Brain microvascular endothelial cell (primary cell): Measurements from ENCODE around the gene TTC31.

Experiments
- DNase-seq: peaks from one replicate; pipeline ENCODE4 v3.0.0-alpha.2; 2020
- H3K27ac ChIP-seq: fragments of 250-450 bp; sonication (Bioruptor Pico); 2 replicates; pipeline ENCODE4 v1.5.1; 2020; ENCODE audit warnings: mild to moderate bottlenecking, moderate library complexity
- H3K27me3 ChIP-seq: fragments of 250-450 bp; sonication (Bioruptor Pico); replicated peaks from 2 replicates; pipeline ENCODE4 v1.5.1; 2020; ENCODE audit warnings: mild to moderate bottlenecking
- H3K36me3 ChIP-seq: fragments of 250-450 bp; sonication (Bioruptor Pico); replicated peaks from 2 replicates; pipeline ENCODE4 v1.5.1; 2020; ENCODE audit warnings: mild to moderate bottlenecking
- H3K4me3 ChIP-seq: 2 replicates; pipeline ENCODE4 v1.5.1; 2011; ENCODE audit warnings: low read depth, mild to moderate bottlenecking, control low read depth, low read length, moderate library complexity
- in situ Hi-C: cut with HindIII; loops from 2 replicates; pipeline ENCODE4 v1.10.0; 2017; ENCODE audit warnings: low sequenced_read_pairs, low pct_ligation_motif_present
- TF ChIP-seq, protein P1 (sequence below): IDR thresholded peaks from 2 replicates; pipeline ENCODE4 v1.5.1; 2011; ENCODE audit warnings: low read depth, mild to moderate bottlenecking, moderate library complexity, low read length, control low read depth, inconsistent platforms; ENCODE audit errors: missing control alignments

TTC31 gene

DNA sequence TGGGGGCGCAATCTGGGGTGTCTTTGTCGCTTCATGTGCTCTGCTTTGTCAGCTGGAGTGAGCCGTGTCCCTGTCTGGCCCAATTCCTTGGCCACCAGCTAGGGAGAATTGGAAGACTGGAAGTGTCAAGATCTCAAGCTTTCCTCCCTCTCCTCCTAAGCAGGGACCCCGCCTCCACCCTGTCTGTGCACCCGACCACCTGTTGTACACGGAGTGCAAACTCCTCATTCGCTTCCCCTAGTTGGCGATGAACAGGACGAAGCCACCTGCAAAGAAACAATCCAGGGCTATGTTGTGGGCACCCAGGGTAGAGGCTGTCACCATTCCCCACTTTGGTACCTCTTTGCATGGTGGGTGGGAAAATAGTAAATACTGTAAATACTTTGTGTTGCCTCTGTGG is 44.9 kb downstream of the TTC31 start:
- Histone ChIP-seq H3K27me3 (no peaks in the 10 kb centered on the region), H3K36me3 (peaks cover 21% of the 10 kb centered on the region), H3K27ac (no peak overlapping the region), H3K4me3 (no peak overlapping the region)
- in situ Hi-C loops = no loop called here
- DNase-seq = no peak
- TF ChIP-seq, protein P1, sequence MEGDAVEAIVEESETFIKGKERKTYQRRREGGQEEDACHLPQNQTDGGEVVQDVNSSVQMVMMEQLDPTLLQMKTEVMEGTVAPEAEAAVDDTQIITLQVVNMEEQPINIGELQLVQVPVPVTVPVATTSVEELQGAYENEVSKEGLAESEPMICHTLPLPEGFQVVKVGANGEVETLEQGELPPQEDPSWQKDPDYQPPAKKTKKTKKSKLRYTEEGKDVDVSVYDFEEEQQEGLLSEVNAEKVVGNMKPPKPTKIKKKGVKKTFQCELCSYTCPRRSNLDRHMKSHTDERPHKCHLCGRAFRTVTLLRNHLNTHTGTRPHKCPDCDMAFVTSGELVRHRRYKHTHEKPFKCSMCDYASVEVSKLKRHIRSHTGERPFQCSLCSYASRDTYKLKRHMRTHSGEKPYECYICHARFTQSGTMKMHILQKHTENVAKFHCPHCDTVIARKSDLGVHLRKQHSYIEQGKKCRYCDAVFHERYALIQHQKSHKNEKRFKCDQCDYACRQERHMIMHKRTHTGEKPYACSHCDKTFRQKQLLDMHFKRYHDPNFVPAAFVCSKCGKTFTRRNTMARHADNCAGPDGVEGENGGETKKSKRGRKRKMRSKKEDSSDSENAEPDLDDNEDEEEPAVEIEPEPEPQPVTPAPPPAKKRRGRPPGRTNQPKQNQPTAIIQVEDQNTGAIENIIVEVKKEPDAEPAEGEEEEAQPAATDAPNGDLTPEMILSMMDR = no peak

DNA sequence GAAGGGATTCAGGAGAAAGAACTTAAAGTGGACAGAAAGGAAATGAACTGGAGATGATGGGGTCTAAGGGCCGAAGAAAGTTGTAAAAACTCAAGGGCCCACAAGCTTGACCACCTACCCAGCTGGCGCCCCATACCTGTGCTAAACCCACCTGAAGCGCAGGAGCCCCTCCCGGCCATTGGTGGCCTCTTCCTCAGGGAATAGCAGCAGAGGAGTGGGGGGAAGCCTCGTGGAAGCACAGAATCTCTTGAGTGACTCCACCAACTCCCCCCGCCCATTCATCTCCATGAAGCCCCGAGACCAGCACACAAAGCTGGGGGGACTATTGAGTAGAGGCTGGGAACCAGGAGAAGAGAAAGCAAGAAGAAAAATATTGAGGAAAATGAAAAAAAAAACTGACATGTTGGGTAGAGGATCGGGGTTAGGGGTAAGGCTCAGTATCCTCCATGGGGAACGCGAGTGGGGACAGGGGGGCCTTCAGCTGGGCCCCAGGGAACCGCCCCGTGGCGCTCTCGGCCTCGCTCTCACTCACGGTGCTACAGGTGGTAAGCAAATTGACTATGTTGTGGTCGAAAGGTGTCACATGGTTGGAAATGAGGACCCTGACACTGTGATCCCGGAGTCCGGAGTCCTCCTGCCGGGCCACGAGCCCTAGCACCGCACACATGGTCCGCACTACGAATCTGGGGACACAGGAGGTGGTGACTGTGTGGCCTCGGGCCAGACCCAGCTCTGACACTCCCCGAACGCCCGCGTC is 45.9 kb downstream of the TTC31 start:
- peak overlapping the region; percentile 76 for H3K27ac ChIP-seq
- in situ Hi-C loops = no loop called here
- peaks cover 21% of the 10 kb centered on the region for H3K36me3 ChIP-seq
- no peaks in the 10 kb centered on the region for H3K27me3 ChIP-seq
- peak overlapping the region; percentile 99 for H3K4me3 ChIP-seq
- no peak for DNase-seq
- TF ChIP-seq, protein P1 = no peak

DNA sequence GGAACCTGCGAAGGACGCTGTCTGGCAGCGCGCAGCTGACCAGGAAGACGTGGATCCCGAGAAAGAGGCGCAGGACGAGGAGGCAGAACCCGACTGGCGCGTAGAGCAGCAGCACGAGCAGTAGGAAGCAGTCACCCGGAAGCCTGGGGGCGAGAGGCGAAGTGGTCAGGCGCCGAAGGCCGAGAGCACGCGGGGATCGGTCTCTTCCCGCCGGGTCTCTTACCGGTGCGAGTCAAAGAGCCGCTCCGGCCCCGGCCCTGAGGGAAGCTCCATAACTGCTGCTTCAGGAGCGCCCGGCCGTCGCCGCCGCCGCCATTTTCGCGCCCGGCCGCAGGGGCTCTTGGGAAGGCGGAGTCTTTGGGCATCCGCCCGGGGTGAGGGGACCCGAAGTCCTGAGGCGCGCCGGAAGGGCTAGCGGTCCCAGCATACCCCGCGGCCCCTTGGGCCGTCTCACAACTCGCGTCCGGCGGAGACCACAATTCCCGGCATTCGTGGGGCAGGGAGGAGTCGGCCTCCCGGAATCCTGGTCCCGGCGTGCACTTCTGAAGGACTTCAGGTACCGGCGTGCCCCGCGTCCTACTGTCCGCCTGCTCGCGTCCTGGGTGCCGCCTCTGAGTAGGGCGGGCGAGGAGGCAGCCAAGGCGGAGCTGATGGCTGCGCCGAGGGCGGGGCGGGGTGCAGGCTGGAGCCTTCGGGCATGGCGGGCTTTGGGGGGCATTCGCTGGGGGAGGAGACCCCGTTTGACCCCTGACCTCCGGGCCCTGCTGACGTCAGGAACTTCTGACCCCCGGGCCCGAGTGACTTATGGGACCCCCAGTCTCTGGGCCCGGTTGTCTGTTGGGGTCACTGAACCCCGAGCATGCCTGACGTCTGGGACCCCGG is 46.7 kb downstream of the TTC31 start, which contains the start of the genes AUP1 and HTRA2:
TSS of gene AUP1 (minus strand) at position 350 of the 882 bp plus-strand sequence. CDS start at position 273, 77 bp downstream.
TSS of gene HTRA2 (plus strand) at position 577 of the 882 bp plus-strand sequence. CDS start at position 651, 74 bp downstream.
- Histone ChIP-seq H3K4me3 (peak within 1 kb of the TSS; percentile 99), H3K27ac (peak within 1 kb of the TSS; percentile 76), H3K36me3 (peaks cover 21% of the 10 kb centered on the region), H3K27me3 (no peaks in the 10 kb centered on the region)
- TF ChIP-seq, protein P1 = no peak
- in situ Hi-C loops = no loop called here
- DNase-seq = peak; percentile 99

DNA sequence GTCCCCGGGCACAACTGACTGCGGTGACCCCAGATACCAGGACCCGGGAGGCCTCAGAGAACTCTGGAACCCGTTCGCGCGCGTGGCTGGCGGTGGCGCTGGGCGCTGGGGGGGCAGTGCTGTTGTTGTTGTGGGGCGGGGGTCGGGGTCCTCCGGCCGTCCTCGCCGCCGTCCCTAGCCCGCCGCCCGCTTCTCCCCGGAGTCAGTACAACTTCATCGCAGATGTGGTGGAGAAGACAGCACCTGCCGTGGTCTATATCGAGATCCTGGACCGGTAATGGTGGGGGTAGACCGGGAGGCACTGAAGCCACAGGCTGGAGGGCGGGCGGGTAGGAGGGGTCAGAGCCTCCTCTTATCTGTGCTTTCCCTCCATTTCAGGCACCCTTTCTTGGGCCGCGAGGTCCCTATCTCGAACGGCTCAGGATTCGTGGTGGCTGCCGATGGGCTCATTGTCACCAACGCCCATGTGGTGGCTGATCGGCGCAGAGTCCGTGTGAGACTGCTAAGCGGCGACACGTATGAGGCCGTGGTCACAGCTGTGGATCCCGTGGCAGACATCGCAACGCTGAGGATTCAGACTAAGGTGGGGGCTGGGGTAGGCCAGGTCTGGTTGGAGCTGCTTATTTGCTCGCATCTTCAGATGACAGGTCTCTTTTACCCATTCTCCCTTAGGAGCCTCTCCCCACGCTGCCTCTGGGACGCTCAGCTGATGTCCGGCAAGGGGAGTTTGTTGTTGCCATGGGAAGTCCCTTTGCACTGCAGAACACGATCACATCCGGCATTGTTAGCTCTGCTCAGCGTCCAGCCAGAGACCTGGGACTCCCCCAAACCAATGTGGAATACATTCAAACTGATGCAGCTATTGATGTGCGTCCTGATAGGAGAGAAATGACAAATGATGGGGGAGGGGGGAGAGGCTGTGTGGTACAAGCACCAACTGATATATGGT is 47.6 kb downstream of the TTC31 start:
- DNase-seq = no peak
- TF ChIP-seq, protein P1 = no peak
- Histone ChIP-seq H3K27me3 (no peaks in the 10 kb centered on the region), H3K27ac (peak overlapping the region; percentile 2), H3K4me3 (peak overlapping the region; percentile 99), H3K36me3 (peaks cover 21% of the 10 kb centered on the region)
- in situ Hi-C loops = no loop called here

DNA sequence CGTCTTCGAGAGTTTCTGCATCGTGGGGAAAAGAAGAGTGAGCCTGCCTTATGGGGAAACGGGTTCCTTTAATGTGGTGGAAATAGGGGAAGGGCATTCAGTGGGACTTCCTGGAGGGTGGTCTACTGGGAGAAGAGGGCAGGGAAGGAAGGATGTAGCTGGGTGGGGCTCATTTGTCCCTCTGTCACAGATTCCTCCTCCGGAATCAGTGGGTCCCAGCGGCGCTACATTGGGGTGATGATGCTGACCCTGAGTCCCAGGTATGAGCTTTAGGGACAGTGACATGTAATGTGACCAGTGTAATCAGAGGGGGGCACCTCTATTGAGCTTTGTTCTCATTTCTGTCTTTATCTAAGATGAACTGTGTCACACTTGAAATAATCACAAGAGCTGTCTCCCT is 48.8 kb downstream of the TTC31 start:
- in situ Hi-C loops = no loop called here
- no peaks in the 10 kb centered on the region for H3K27me3 ChIP-seq
- no peak overlapping the region for H3K27ac ChIP-seq
- peaks cover 10% of the 10 kb centered on the region for H3K36me3 ChIP-seq
- TF ChIP-seq, protein P1 = no peak
- H3K4me3 ChIP-seq = no peak overlapping the region
- DNase-seq = no peak
